HG03460 (cell line): Measurements from ENCODE around the gene SRRM1.
"Not testable (repeated sequence)": the region's sequence is repeated elsewhere in the genome, so short reads cannot be mapped to it uniquely, and the experiment has no call there.

ENCODE experiments used
- ATAC-seq: cut with Tn5 transposase; IDR thresholded peaks from one replicate; pipeline ENCODE4 v1.9.1; 2021; ENCODE audit not compliant: unreplicated experiment

The SRRM1 gene

DNA sequence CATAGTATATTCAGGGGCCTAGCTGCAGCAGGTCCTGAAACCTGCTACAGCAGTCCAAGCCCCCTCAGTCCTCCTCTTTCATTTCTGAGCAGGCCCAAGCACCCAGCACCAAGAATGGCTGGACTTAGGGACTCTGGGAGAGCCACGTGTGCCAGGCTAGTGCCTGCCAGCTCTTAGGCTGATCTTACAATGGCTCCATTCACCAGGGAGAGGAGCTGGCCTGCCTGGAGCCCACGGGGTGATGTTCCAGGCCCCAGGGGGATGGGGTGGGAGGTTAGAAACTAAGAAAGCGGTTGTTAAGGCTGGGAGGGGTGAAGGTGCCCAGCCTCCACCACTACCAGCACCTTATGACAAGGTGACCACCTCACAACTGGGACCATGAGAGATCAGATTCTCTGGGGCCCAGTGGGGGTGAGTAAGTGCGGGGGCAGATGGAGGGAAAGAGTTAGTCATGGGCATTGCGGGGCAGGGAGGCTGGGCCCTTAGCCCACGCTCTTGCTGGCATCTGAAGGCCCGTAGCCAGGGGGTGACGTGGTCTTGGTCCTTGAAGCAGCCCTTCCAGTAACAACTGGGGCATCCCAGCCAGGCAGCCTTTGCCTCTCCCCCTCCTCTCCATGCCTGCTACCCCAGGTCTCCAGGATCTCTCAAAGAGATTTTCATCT is 71.9 kb downstream of the SRRM1 start:
- no peak for ATAC-seq

DNA sequence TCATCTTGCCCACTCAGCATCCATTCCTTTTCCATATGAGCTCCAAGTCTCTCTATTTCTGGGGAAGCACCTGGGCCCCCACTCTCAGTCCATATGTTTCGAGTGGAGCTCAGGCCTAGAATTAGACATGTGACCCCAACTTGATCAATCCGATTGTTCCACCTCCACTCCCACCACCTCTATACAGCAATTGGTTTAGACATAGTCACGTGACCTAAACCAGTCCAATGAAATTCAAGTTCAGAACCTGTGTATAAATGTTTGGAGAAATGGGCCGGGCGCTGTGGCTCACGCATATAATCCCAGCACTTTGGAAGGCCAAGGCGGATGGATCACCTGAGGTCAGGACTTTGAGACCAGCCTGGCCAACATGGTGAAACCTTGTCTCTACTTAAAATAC is 72.6 kb downstream of the SRRM1 start:
- ATAC-seq, result no peak

DNA sequence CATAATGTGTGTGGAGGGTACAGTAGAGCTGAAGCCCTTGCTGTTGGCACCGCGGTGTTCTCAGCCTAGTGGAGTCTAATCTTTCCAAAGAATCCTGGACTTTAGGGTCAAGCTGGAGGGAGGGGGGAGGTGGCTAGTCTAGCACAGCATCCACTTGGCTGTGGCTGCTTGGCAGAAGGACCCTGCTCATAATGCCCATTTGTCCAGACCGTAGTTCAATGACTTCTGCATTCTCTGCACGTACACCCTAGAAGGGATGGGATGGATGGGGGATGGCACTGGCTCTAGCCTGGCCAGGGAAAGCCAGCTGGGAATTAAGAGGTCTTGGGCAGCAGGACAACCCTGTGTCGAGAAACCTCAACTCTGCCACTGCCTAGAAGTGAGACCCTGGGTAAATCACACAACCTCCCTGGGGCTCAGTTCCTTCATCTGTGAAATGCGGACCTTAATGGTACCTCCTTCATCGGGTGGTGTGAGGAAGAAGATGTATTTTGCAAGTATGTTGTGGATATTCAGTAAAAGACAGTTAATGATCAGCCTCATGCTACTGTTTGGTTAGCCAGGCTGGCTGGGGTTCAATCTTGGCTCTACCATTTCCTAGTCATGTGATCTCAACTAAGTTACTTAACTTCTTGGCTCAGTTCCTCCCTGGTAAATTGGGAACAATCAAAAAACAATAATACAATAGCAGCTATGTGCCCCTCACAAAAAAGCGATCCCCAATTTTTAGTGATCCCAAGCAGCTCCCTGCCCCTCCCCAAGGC is 75.0 kb downstream of the SRRM1 start:
- ATAC-seq, result no peak

DNA sequence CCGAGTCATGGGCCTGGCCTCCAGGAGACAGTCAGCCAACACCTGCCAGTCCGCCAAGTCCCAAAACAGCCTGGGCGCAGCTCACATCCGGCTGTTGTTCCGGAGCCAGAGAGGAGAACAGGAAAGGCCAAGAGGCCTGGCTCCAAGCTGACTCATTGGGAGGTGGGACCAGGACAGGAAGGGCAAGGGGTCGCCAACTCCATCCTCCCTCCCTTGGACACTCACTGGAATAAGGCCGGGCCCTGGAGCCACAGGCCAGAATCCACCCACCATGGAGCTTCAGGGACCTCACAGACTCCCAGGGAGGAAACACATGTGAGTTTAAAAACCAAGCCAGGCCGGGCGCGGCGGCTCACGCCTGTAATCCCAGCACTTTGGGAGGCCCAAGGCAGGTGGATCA is 77.0 kb downstream of the SRRM1 start:
- ATAC-seq, result no peak

DNA sequence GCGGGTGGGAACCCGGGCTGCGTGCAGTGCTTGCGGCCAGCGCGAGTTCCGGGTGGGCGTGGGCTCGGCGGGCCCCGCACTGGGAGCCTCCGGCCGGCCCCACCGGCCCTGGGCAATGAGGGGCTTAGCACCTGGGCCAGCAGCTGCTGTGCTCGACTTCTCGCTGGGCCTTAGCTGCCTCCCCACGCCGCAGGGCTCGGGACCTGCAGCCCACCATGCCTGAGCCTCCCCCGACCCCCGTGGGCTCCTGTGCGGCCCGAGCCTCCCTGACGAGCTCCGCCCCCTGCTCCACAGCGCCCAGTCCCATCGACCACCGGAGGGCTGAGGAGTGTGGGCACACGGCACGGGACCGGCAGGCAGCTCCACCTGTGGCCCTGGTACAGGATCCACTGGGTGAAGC is 78.4 kb downstream of the SRRM1 start:
- ATAC-seq, result no peak

DNA sequence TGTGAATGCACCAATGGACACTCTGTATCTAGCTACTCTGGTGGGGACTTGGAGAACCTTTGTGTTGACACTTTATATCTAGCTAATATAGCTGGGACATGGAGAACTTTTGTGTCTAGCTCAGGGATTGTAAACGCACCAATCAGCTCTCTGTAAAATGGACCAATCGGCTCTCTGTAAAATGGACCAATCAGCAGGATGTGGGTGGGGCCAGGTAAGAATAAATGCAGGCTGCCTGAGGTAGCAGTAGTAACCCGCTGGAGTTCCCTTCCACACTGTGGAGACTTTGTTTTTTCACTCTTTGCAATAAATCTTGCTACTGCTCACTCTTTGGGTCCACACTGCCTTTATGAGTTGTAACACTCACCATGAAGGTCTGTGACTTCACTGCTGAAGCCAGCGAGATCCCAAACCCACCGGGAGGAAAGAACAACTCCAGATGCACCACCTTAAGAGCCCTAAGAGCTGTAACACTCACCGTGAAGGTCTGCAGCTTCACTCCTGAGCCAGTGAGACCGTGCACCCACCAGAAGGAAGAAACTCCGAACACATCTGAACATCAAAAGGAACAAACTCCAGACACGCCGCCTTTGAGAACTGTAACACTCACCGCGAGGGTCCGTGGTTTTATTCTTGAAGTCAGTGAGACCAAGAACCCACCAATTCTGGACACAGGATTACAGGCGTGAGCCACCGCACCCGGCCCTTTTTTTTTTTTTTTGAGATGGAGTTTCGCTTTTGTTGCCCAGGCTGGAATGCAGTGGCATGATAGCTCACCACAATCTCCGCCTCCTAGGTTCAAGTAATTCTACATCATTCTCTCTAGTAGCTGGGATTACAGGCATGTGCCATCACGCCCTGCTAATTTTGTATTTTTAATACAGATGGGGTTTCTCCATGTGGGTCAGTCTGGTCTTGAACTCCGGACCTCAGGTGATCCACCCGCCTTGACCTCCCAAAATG is 79.3 kb downstream of the SRRM1 start:
- ATAC-seq, result not testable (repeated sequence)
